ENCODE data around the gene INPP5A.

GRCh38 chr10:132648072-132648850, 110.7 kb downstream of the INPP5A start:
- no peak for TF ChIP-seq POLR2A (IDR thresholded peaks at IDR 0.05)
- no peak for TF ChIP-seq CTCF (IDR thresholded peaks at IDR 0.05)
